Loucy (cell line): ENCODE measurements around the gene F12.

Source experiments
- CTCF ChIP-seq: fragments of 200-600 bp; sonication (generic); conservative IDR thresholded peaks from 2 replicates; pipeline ENCODE4 v1.5.1; 2014; ENCODE audit warnings: mild to moderate bottlenecking, antibody characterized with exemption, low read length
- EZH2phosphoT487 ChIP-seq: fragments of 200-600 bp; IDR thresholded peaks from 2 replicates; pipeline ENCODE4 v1.6.1; 2018; ENCODE audit warnings: antibody characterized with exemption, mild to moderate bottlenecking, moderate library complexity, borderline replicate concordance

GRCh38 chr5:177354711-177355110 lies 54.7 kb downstream of the F12 start:
- no peak for TF ChIP-seq CTCF
- TF ChIP-seq EZH2phosphoT487: no peak
